ENCODE results near the gene RMND5B.
"Not testable (repeated sequence)": the region's sequence is repeated elsewhere in the genome, so short reads cannot be mapped to it uniquely, and the experiment has no call there.

Gene RMND5B

DNA sequence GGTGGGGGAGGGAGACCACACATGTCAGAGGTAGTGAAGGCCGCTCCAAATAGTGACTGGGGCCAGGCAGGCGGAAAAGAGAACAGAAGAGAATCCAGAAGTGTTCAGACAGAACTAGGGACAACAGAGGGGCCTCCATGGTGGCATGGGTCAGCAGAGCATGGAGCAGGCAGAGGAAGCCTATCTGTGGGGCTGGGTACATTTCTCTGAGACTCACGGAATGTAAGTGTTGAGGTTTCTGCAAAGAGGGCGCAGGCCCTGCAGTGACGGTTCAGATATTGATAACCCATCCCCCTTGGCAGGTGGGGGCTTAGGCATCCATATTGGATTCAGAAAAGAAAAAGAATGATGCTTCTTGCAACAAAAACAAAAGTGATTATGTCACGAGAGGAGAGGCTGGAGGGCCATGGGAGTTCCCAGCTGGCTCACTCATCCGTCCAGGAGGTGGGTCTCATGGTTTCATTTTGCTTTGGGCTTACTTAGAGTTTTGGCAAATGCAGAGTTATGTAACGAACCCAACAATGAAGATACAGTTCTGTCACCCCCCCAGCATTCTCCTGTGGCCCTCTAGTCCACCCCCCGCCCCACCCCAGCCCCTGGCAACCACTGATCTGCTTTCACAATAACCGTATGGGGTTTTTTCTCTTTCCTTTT is 5.4 kb upstream of the RMND5B start:
- H3K36me3 ChIP-seq (ENCODE audit: control insufficient read depth, low read length) = peaks cover 63% of the 10 kb centered on the region
- peaks cover 41% of the 10 kb centered on the region for H3F3A ChIP-seq (ENCODE audit: control insufficient read depth, insufficient read depth)
- H3K9me2 ChIP-seq (replicated peaks; ENCODE audit: control insufficient read depth, low read length) = no peaks in the 10 kb centered on the region
- no peak overlapping the region for H3K27ac ChIP-seq (ENCODE audit: low read depth, low read length)
- no peak for TF ChIP-seq EZH2phosphoT487 (IDR thresholded peaks at IDR 0.05; ENCODE audit: borderline replicate concordance, low read length)
- TF ChIP-seq, protein P1, sequence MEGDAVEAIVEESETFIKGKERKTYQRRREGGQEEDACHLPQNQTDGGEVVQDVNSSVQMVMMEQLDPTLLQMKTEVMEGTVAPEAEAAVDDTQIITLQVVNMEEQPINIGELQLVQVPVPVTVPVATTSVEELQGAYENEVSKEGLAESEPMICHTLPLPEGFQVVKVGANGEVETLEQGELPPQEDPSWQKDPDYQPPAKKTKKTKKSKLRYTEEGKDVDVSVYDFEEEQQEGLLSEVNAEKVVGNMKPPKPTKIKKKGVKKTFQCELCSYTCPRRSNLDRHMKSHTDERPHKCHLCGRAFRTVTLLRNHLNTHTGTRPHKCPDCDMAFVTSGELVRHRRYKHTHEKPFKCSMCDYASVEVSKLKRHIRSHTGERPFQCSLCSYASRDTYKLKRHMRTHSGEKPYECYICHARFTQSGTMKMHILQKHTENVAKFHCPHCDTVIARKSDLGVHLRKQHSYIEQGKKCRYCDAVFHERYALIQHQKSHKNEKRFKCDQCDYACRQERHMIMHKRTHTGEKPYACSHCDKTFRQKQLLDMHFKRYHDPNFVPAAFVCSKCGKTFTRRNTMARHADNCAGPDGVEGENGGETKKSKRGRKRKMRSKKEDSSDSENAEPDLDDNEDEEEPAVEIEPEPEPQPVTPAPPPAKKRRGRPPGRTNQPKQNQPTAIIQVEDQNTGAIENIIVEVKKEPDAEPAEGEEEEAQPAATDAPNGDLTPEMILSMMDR (IDR thresholded peaks at IDR 0.05; ENCODE audit: low read depth, low read length, poor library complexity, severe bottlenecking) = no peak
- H3K4me2 ChIP-seq (ENCODE audit: low read length) = no peak overlapping the region
- H3K4me3 ChIP-seq (ENCODE audit: low read length) = no peak overlapping the region
- H4K20me1 ChIP-seq (ENCODE audit: control insufficient read depth, insufficient read depth, low read depth, low read length) = peaks cover 29% of the 10 kb centered on the region
- no peaks in the 10 kb centered on the region for H3K27me3 ChIP-seq (ENCODE audit: control insufficient read depth, low read length)
- H3K9me3 ChIP-seq (ENCODE audit: control insufficient read depth, insufficient read depth, low read length) = no peaks in the 10 kb centered on the region
- peaks cover 40% of the 10 kb centered on the region for H3K79me2 ChIP-seq (ENCODE audit: control insufficient read depth, low read length)
- peaks cover 53% of the 10 kb centered on the region for H3K4me1 ChIP-seq (ENCODE audit: control insufficient read depth, low read length)

DNA sequence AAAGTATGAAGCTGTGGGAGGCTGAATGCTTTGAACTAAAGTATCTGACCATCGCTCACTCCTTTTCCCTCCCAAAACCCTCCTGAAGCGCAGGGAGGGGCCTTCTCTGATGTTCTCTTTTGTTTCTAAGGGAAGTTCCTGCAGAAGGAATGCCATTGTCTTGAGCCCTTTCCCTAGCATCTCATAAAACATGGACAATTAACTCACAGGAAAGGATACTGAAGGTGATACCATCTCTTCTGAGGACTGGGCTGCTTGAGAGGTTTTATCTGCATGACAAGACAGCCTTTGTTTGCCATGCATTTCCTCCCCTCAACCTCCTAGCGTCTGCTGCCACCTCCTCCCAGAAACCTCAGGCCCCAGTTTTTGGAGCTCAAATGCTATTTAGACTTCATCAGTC is 4.3 kb upstream of the RMND5B start:
- H3K4me1 ChIP-seq (ENCODE audit: control insufficient read depth, low read length) = peaks cover 43% of the 10 kb centered on the region
- H3F3A ChIP-seq (ENCODE audit: control insufficient read depth, insufficient read depth) = peaks cover 35% of the 10 kb centered on the region
- H3K27me3 ChIP-seq (ENCODE audit: control insufficient read depth, low read length) = no peaks in the 10 kb centered on the region
- H3K27ac ChIP-seq (ENCODE audit: low read depth, low read length) = no peak overlapping the region
- no peak overlapping the region for H3K4me2 ChIP-seq (ENCODE audit: low read length)
- TF ChIP-seq, protein P1 (IDR thresholded peaks at IDR 0.05; ENCODE audit: low read depth, low read length, poor library complexity, severe bottlenecking) = no peak
- no peak for TF ChIP-seq EZH2phosphoT487 (IDR thresholded peaks at IDR 0.05; ENCODE audit: borderline replicate concordance, low read length)
- peaks cover 56% of the 10 kb centered on the region for H3K36me3 ChIP-seq (ENCODE audit: control insufficient read depth, low read length)
- H3K4me3 ChIP-seq (ENCODE audit: low read length) = no peak overlapping the region
- H3K9me3 ChIP-seq (ENCODE audit: control insufficient read depth, insufficient read depth, low read length) = no peaks in the 10 kb centered on the region
- H3K79me2 ChIP-seq (ENCODE audit: control insufficient read depth, low read length) = peaks cover 42% of the 10 kb centered on the region
- no peaks in the 10 kb centered on the region for H3K9me2 ChIP-seq (replicated peaks; ENCODE audit: control insufficient read depth, low read length)
- peaks cover 29% of the 10 kb centered on the region for H4K20me1 ChIP-seq (ENCODE audit: control insufficient read depth, insufficient read depth, low read depth, low read length)

DNA sequence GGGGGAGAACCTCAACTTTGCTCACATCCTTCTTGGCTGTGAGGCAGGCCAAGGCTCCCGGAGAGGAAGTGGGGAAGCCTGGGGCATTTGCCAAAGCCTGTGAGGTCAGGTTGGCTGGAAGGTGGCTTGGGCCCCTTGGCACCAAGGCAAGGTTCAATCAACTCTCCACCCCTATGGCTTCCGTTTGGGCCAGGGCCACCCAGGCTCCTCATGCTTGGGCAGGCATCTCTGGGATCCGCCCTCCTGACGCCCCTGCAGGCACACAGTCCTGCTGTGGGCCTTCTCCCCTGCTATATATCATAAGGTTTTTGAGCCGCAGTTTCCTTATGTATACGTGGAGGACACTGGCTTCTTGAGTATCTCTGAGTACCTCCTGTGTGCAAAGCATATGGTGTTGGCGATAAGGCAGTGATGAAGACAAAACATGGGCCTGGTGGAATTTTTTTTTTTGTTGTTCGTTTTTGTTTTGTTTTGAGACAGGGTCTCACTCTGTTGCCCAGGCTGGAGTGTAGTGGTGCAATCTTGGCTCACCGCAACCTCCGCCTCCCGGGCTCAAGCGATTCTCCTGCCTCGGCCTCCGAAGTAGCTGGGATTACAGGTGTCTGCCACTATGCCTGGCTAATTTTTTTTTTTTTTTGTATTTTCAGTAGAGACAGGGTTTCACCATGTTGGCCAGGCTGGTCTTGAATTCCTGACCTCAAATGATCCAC is 3.4 kb upstream of the RMND5B start:
- H3K4me2 ChIP-seq (ENCODE audit: low read length); H3K27ac ChIP-seq (ENCODE audit: low read depth, low read length); H3K9me2 ChIP-seq (replicated peaks; ENCODE audit: control insufficient read depth, low read length); H3K27me3 ChIP-seq (ENCODE audit: control insufficient read depth, low read length); H3K9me3 ChIP-seq (ENCODE audit: control insufficient read depth, insufficient read depth, low read length); H3K4me3 ChIP-seq (ENCODE audit: low read length): not testable (repeated sequence)
- Histone ChIP-seq H3F3A (ENCODE audit: control insufficient read depth, insufficient read depth) (peaks cover 35% of the 10 kb centered on the region), H3K36me3 (ENCODE audit: control insufficient read depth, low read length) (peaks cover 56% of the 10 kb centered on the region), H3K4me1 (ENCODE audit: control insufficient read depth, low read length) (peaks cover 43% of the 10 kb centered on the region), H3K79me2 (ENCODE audit: control insufficient read depth, low read length) (peaks cover 42% of the 10 kb centered on the region), H4K20me1 (ENCODE audit: control insufficient read depth, insufficient read depth, low read depth, low read length) (peaks cover 20% of the 10 kb centered on the region)

DNA sequence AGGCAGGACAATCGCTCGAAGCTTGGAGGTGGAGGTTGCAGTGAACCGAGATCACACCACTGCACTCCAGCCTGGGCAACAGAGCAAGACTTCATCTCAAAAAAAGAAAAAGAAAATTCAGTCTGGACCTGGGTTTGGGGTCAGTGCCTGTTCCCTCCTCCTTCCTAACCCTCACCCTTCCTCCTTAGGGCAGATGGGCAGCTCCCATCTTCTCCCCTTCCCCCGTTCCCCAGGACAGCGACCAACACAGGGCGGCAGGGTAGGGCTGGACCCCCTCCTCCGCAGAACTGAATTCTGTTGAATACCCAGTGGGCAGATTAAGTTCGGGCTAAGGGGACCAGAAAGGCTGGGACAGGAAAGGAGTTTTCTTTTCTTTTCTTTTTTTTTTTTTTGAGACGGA is 1.5 kb upstream of the RMND5B start:
- Histone ChIP-seq H3K36me3 (ENCODE audit: control insufficient read depth, low read length) (peaks cover 50% of the 10 kb centered on the region), H3K9me3 (ENCODE audit: control insufficient read depth, insufficient read depth, low read length) (no peaks in the 10 kb centered on the region), H3K79me2 (ENCODE audit: control insufficient read depth, low read length) (peaks cover 41% of the 10 kb centered on the region), H3K4me3 (ENCODE audit: low read length) (no peak overlapping the region), H3K9me2 (replicated peaks; ENCODE audit: control insufficient read depth, low read length) (no peaks in the 10 kb centered on the region), H3F3A (ENCODE audit: control insufficient read depth, insufficient read depth) (peaks cover 32% of the 10 kb centered on the region), H3K27ac (ENCODE audit: low read depth, low read length) (peak overlapping the region; percentile 16; the same call in 1 of the 2 replicates), H3K4me2 (ENCODE audit: low read length) (no peak overlapping the region; the same call in 1 of the 2 replicates), H4K20me1 (ENCODE audit: control insufficient read depth, insufficient read depth, low read depth, low read length) (0 out of 2 replicates have a peak, but pooled peaks cover 5% of the 10 kb centered on the region), H3K4me1 (ENCODE audit: control insufficient read depth, low read length) (peaks cover 37% of the 10 kb centered on the region), H3K27me3 (ENCODE audit: control insufficient read depth, low read length) (no peaks in the 10 kb centered on the region)
- TF ChIP-seq EZH2phosphoT487 (IDR thresholded peaks at IDR 0.05; ENCODE audit: borderline replicate concordance, low read length) = no peak
- TF ChIP-seq, protein P1 (IDR thresholded peaks at IDR 0.05; ENCODE audit: low read depth, low read length, poor library complexity, severe bottlenecking) = no peak

DNA sequence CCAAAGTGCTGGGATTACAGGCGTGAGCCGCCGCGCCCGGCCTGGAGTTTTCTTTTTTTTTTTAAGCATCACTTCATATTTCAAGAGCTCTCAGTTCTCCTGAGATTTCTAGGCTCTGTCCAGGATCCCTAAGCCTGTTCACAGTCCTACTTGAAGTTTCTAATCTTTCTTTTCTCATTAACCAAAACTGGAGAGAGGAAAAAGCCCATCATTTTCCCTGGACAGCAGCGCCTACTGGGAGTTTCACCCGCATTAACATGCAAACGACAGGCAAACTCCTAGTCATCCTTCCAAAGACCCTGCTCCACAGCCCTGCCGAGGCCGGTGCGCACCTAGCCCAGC is 609 bp upstream of the RMND5B start:
- Histone ChIP-seq H3K4me1 (ENCODE audit: control insufficient read depth, low read length) (peaks cover 32% of the 10 kb centered on the region), H3K27ac (ENCODE audit: low read depth, low read length) (peak overlapping the region; percentile 73), H3F3A (ENCODE audit: control insufficient read depth, insufficient read depth) (peaks cover 29% of the 10 kb centered on the region), H3K4me2 (ENCODE audit: low read length) (peak overlapping the region; percentile 99), H3K79me2 (ENCODE audit: control insufficient read depth, low read length) (peaks cover 47% of the 10 kb centered on the region), H3K4me3 (ENCODE audit: low read length) (peak overlapping the region; percentile 95), H3K36me3 (ENCODE audit: control insufficient read depth, low read length) (peaks cover 50% of the 10 kb centered on the region)
- H3K9me2 ChIP-seq (replicated peaks; ENCODE audit: control insufficient read depth, low read length); H4K20me1 ChIP-seq (ENCODE audit: control insufficient read depth, insufficient read depth, low read depth, low read length); H3K27me3 ChIP-seq (ENCODE audit: control insufficient read depth, low read length); H3K9me3 ChIP-seq (ENCODE audit: control insufficient read depth, insufficient read depth, low read length): not testable (repeated sequence)

Data from DOHH2 (cell line).